ENCODE results near the gene PAGR1. TPM values are rescaled to one million over a fixed set of nuclear protein-coding genes. Genes with fewer than 3 reads are reported as not detected.

Gene PAGR1
- total and polyA plus RNA-seq, 7 donors = 9.4 to 36.8 (median 14.2) TPM

DNA sequence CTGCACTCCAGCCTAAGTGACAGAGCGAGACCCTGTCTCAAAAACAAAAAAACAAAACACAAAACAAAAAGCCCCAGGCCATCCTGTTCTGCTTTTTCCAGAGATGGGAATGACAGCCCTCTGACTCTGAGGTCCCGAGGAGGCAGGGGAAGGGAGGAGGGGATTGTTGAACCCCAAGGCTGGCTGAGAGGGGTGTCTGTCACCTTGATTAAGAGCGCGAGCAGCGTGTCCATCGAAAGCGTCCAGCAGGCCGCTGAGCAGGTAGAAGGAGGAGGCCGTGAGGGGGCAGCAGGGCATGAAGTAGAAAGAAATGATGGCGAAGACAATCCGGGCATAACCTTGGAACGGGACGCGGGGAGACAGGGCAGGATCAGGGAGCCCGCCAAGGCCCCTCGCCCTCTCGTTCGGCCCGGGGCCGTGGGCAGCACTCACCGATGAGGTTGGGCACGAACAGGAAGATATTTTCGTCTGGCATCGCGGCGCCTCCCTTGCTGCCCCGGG, 46.5 kb downstream of the PAGR1 start:
- Histone ChIP-seq H3K27me3 (ENCODE audit: insufficient read depth in 3 of 3, low read length in 2 of 3) (no peaks in the 10 kb centered on the region), H3K4me1 (peaks cover 10% of the 10 kb centered on the region), H3K9me3 (no peaks in the 10 kb centered on the region), H3K27ac (peak overlapping the region; percentile 85), H3K4me3 (peak overlapping the region; percentile 95), H3K36me3 (ENCODE audit: insufficient read depth in 1 of 2, low read depth in 1 of 2) (peaks cover 0 to 34% of the 10 kb centered on the region in 2 donors)
- DNase-seq (no peak), ATAC-seq (peak; percentile 1 to 12 (median 3))
- TF ChIP-seq, protein P1, sequence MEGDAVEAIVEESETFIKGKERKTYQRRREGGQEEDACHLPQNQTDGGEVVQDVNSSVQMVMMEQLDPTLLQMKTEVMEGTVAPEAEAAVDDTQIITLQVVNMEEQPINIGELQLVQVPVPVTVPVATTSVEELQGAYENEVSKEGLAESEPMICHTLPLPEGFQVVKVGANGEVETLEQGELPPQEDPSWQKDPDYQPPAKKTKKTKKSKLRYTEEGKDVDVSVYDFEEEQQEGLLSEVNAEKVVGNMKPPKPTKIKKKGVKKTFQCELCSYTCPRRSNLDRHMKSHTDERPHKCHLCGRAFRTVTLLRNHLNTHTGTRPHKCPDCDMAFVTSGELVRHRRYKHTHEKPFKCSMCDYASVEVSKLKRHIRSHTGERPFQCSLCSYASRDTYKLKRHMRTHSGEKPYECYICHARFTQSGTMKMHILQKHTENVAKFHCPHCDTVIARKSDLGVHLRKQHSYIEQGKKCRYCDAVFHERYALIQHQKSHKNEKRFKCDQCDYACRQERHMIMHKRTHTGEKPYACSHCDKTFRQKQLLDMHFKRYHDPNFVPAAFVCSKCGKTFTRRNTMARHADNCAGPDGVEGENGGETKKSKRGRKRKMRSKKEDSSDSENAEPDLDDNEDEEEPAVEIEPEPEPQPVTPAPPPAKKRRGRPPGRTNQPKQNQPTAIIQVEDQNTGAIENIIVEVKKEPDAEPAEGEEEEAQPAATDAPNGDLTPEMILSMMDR (IDR thresholded peaks at IDR 0.05) = no peak
- WGBS, 3 donors = 1% methylated on average over 27 of the region's 27 CpGs
- intact Hi-C loops (cut with DNase I) = loop anchor here (5.0 kb wide), 3 partner anchors 45 to 145 kb away; partner anchors contain the start of genes PAGR1 (in 1 of the 2) and TAOK2 (in 1 of the 2)

DNA sequence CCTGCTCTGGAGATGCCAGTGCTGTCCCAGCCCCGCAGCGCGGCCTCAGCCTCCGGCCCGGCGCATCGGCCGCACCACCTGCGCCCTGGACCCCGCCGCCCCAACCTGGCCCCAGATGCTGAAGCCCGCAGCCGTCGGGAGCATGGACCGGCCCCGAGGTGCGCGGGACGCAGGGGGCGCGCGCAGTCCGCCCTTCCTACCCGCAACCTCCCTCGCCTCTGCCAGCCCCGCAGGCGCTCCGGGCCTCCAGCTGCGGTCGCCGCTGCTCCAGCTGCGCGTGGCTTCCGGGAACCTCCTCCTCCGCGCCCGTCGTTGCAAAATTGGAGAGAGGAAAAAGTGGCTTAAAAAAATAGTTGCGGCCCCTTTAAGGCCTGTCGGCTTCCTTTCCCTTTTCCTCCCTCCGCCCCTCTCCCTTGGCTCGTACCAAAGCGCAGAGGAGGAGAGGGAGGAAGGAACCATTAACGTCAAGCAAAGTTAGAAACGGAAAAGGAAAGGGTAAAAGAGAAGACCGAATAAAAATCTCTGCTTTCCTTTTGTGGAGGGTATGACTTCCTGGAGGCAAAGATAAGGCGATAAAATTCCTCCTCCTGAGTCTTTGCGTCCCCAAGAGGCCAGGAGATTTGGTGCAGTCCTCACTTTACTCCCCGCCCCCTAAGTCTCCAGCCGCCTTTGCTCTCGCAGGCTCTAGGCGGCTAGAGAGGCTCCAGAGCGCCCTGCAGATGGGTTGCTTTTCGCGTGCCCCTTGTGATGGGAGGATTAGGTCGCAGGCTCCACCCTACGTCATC, 47.1 kb downstream of the PAGR1 start, which contains the start of gene CDIPT:
Gene CDIPT, minus strand, starts transcription at position 343 of the 785 bp plus-strand sequence. CDS start 369 bp downstream, outside the sequence.
- intact Hi-C loops (cut with DNase I) = loop anchor here (5.0 kb wide), 3 partner anchors 46 to 144 kb away; partner anchors contain the start of genes PAGR1 (in 1 of the 2) and TAOK2 (in 1 of the 2)
- Histone ChIP-seq H3K4me1 (peaks cover 10% of the 10 kb centered on the region), H3K4me3 (peak within 1 kb of the TSS; percentile 95), H3K36me3 (ENCODE audit: insufficient read depth in 1 of 2, low read depth in 1 of 2) (peaks cover 0 to 34% of the 10 kb centered on the region in 2 donors), H3K27ac (peak within 1 kb of the TSS; percentile 85), H3K9me3 (no peaks in the 10 kb centered on the region), H3K27me3 (ENCODE audit: insufficient read depth in 3 of 3, low read length in 2 of 3) (no peaks in the 10 kb centered on the region)
- DNase-seq (peak; percentile 95 to 97), ATAC-seq (peak; percentile 98 to 99 (median 99))
- TF ChIP-seq, protein P1 (IDR thresholded peaks at IDR 0.05) = peak; percentile 39
- 0% methylated on average over 44 to 57 of the region's 57 CpGs for WGBS, 3 donors

DNA sequence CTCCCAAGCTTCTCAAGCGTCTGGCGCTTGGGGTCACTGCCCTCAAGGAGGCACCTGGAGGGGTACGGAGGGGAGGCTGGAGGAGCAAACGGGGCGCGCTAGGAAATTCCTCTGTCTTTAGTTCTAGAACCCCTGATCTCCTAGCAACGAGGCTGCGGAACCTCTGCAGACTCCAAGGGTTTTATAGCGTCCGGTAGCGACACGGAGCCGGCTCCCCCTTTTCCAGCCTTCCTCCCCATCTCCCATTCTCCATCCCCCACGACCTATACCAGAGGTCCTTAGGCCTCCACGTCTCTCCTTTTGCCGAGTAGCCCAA, 47.7 kb downstream of the PAGR1 start:
- peak overlapping the region; percentile 85 for H3K27ac ChIP-seq
- 11 to 31% (median 31%) methylated on average over 11 to 16 of the region's 16 CpGs for WGBS, 3 donors
- TF ChIP-seq, protein P1 (IDR thresholded peaks at IDR 0.05) = no peak

DNA sequence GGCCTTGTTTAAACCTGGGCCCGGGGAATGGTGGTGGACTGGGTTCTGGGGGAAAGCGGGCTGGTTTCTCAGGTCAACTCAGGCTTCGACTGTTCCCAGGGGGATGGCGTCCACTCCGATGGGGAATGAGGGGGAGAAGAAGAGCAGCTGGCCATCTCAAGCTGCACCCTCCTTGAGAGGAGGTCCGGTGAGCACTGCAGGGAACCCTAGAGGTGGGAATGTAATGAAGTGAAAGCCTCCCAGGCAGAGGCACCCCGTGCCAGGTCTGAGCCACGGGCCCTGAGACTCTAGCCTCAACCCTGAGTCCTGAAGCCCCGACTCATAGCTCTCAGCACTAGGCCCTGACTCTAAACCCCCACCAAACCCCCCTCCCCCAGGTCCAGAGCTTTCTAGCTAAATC, 48.3 kb downstream of the PAGR1 start:
- H3K9me3 ChIP-seq = no peaks in the 10 kb centered on the region
- H3K27ac ChIP-seq = no peak overlapping the region
- no peaks in the 10 kb centered on the region for H3K27me3 ChIP-seq (ENCODE audit: insufficient read depth in 3 of 3, low read length in 2 of 3)
- ATAC-seq = no peak
- TF ChIP-seq, protein P1 (IDR thresholded peaks at IDR 0.05) = no peak
- peaks cover 10% of the 10 kb centered on the region for H3K4me1 ChIP-seq
- 77 to 82% (median 77%) methylated on average over 8 to 9 of the region's 9 CpGs for WGBS, 3 donors
- peaks cover 0 to 24% of the 10 kb centered on the region in 2 donors for H3K36me3 ChIP-seq (ENCODE audit: insufficient read depth in 1 of 2, low read depth in 1 of 2)
- H3K4me3 ChIP-seq = peak overlapping the region; percentile 95
- no peak for DNase-seq
- intact Hi-C loops (cut with DNase I) = loop anchor here (5.0 kb wide), 3 partner anchors 47 to 143 kb away; partner anchors contain the start of genes PAGR1 (in 1 of the 2) and TAOK2 (in 1 of the 2)

More for the DNA sequence above, 47.7 kb downstream of the PAGR1 start:
- ATAC-seq (no peak), DNase-seq (no peak)
- no peaks in the 10 kb centered on the region for H3K9me3 ChIP-seq
- peaks cover 0 to 30% of the 10 kb centered on the region in 2 donors for H3K36me3 ChIP-seq (ENCODE audit: insufficient read depth in 1 of 2, low read depth in 1 of 2)
- H3K27me3 ChIP-seq (ENCODE audit: insufficient read depth in 3 of 3, low read length in 2 of 3) = no peaks in the 10 kb centered on the region
- H3K4me1 ChIP-seq = peaks cover 10% of the 10 kb centered on the region
- H3K4me3 ChIP-seq = peak overlapping the region; percentile 95
- intact Hi-C loops (cut with DNase I) = loop anchor here (5.0 kb wide), 3 partner anchors 46 to 144 kb away; partner anchors contain the start of genes PAGR1 (in 1 of the 2) and TAOK2 (in 1 of the 2)

Measured in psoas muscle (tissue), 8 donors.